ENCODE data around the gene MAN2B1. TPM values are rescaled to one million over a fixed set of nuclear protein-coding genes. Genes with fewer than 3 reads are reported as not detected.

The MAN2B1 gene
- total and polyA plus RNA-seq, 2 of the 13 experiments (the other 11 are each of a cell fraction or from before 2014, with no cell fraction given) = 23.6 to 23.8 TPM

DNA sequence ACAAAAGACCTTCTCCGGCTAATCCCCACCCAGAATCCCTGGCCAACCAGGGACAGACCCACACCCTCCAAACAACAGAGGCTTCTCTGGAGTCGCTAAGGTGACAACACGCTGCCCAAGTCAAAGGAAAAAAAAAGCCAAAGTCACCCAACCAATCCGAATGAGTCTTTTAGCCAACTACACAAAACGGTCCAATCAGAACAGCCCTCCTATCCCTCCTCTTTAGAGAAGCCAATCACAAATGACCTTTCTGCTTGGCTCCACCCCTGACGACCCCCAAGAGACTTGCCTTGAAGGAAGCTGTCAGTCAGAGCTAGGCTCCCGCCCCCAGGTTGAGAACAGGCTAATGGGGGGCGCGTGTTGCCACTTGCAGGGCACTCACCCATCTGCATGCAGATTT, 36.5 kb upstream of the MAN2B1 start:
- no TSS peak for BruUV-seq (replicated peaks)
- Histone ChIP-seq H3K4me2 (ENCODE audit: low read depth, low read length) (no peak overlapping the region), H3K4me1 (ENCODE audit: insufficient read depth, low read length) (no peaks in the 10 kb centered on the region), H3K79me2 (ENCODE audit: insufficient read depth, low read length) (no peaks in the 10 kb centered on the region), H2AFZ (ENCODE audit: low read length) (no peak overlapping the region), H3K9me3 (ENCODE audit: low read length) (no peaks in the 10 kb centered on the region), H3K36me3 (replicated peaks in 1 of 2; ENCODE audit: control insufficient read depth in 1 of 2, insufficient read depth in 2 of 2, low read length in 2 of 2) (peaks cover 38 to 62% of the 10 kb centered on the region in 2 experiments), H3K9ac (ENCODE audit: insufficient read depth, low read depth, low read length) (no peak overlapping the region), H4K20me1 (ENCODE audit: insufficient read depth, low read length) (no peaks in the 10 kb centered on the region), H3K27ac (ENCODE audit: extremely low read length, insufficient read depth, low read length) (no peak overlapping the region), H3K4me3 (replicated peaks in 1 of 3; ENCODE audit: insufficient read depth in 1 of 3, low read depth in 2 of 3, low read length in 3 of 3) (no peak overlapping the region), H3K27me3 (ENCODE audit: control insufficient read depth in 1 of 2, insufficient read depth in 2 of 2, low read length in 2 of 2) (no peaks in the 10 kb centered on the region)
- ChIA-PET POLR2A (no interaction called here), CTCF (ENCODE audit: low intra/inter-chr PET ratio, low total read pairs) (no interaction called here)
- DNase-seq (ENCODE audit: low spot score) (peak; percentile 56), ATAC-seq (peak; percentile 43), FAIRE-seq (peak; percentile 51)
- in situ Hi-C loops (cut with HindIII; ENCODE audit: extremely low pct_ligation_motif_present, low pct_unique_long_range_greater_than_20kb) (no loop called here), intact Hi-C loops (cut with micrococcal nuclease; ENCODE audit: unreplicated experiment) (no loop called here)
- TF ChIP-seq ZNF589 (CRISPR knock-in tag; conservative IDR thresholded peaks at IDR 0.05) (no peak), NFYC (CRISPR knock-in tag; IDR thresholded peaks at IDR 0.05) (peak; percentile 80), IRF2 (CRISPR knock-in tag; IDR thresholded peaks at IDR 0.05) (no peak), NFYB (CRISPR knock-in tag; IDR thresholded peaks at IDR 0.05) (peak; percentile 80), ZNF337 (CRISPR knock-in tag; IDR thresholded peaks at IDR 0.05; ENCODE audit: borderline replicate concordance, low read depth) (no peak)
- TF ChIP-seq, protein P1, sequence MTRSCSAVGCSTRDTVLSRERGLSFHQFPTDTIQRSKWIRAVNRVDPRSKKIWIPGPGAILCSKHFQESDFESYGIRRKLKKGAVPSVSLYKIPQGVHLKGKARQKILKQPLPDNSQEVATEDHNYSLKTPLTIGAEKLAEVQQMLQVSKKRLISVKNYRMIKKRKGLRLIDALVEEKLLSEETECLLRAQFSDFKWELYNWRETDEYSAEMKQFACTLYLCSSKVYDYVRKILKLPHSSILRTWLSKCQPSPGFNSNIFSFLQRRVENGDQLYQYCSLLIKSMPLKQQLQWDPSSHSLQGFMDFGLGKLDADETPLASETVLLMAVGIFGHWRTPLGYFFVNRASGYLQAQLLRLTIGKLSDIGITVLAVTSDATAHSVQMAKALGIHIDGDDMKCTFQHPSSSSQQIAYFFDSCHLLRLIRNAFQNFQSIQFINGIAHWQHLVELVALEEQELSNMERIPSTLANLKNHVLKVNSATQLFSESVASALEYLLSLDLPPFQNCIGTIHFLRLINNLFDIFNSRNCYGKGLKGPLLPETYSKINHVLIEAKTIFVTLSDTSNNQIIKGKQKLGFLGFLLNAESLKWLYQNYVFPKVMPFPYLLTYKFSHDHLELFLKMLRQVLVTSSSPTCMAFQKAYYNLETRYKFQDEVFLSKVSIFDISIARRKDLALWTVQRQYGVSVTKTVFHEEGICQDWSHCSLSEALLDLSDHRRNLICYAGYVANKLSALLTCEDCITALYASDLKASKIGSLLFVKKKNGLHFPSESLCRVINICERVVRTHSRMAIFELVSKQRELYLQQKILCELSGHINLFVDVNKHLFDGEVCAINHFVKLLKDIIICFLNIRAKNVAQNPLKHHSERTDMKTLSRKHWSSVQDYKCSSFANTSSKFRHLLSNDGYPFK (CRISPR knock-in tag; IDR thresholded peaks at IDR 0.05; ENCODE audit: borderline replicate concordance) = no peak
- 93% methylated on average over 9 of the region's 9 CpGs for WGBS (ENCODE audit: low lambda C conversion rate)

Measured in HepG2 (cell line).